Neural cell (in vitro differentiated cells): Measurements from ENCODE around the gene DCDC1.

Source experiments
- EP300 ChIP-seq: fragments of 450-650 bp; conservative IDR thresholded peaks from 2 replicates; pipeline ENCODE4 v1.6.1; 2014; ENCODE audit warnings: antibody characterized with exemption, mild to moderate bottlenecking, moderate library complexity; ENCODE audit not compliant: poor library complexity, severe bottlenecking
- EZH2 ChIP-seq: fragments of 200-600, 300-800 bp; shearing (Covaris generic), sonication (generic); IDR thresholded peaks from 2 replicates; pipeline ENCODE4 v1.6.1; 2014; ENCODE audit warnings: antibody characterized with exemption, low read length, borderline replicate concordance, mild to moderate bottlenecking; ENCODE audit not compliant: insufficient read depth, poor library complexity, severe bottlenecking
- POLR2AphosphoS5 ChIP-seq: IDR thresholded peaks from 2 replicates; pipeline ENCODE4 v1.6.1; 2012
- SMC3 ChIP-seq: fragments of 450-650 bp; conservative IDR thresholded peaks from 2 replicates; pipeline ENCODE4 v1.6.1; 2014; ENCODE audit warnings: antibody characterized with exemption, mild to moderate bottlenecking, moderate library complexity; ENCODE audit not compliant: poor library complexity
- TAF1 ChIP-seq: IDR thresholded peaks from 2 replicates; pipeline ENCODE4 v1.6.1; 2012; ENCODE audit warnings: low read depth
- TF ChIP-seq, protein P1 (sequence below): fragments of 450-650 bp; IDR thresholded peaks from 2 replicates; pipeline ENCODE4 v1.5.1; 2014; ENCODE audit warnings: antibody characterized with exemption, mild to moderate bottlenecking, moderate library complexity; ENCODE audit not compliant: poor library complexity, severe bottlenecking
- TF ChIP-seq, protein P2 (sequence below): IDR thresholded peaks from 2 replicates; pipeline ENCODE4 v1.6.1; 2012; ENCODE audit warnings: borderline replicate concordance

DNA sequence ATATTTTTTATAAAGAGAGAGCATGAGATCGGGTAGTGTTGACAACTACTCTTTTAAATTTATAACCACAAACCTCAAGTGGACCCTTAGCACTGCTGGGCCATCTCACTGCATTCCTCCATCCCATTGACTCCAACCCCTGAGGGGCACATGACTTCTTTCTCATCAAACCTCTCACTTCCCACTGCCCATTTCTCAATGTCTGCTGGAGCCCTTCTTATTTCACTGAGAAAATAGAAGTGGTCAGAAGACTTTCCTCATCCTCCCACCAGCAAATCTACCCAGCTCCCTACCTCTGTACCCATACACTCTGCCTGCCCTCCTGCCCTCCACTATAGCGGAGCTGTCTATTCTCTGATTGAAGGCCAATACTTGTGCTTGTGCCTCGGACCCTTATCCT lies 412.8 kb downstream of the DCDC1 start:
- TF ChIP-seq, protein P1, sequence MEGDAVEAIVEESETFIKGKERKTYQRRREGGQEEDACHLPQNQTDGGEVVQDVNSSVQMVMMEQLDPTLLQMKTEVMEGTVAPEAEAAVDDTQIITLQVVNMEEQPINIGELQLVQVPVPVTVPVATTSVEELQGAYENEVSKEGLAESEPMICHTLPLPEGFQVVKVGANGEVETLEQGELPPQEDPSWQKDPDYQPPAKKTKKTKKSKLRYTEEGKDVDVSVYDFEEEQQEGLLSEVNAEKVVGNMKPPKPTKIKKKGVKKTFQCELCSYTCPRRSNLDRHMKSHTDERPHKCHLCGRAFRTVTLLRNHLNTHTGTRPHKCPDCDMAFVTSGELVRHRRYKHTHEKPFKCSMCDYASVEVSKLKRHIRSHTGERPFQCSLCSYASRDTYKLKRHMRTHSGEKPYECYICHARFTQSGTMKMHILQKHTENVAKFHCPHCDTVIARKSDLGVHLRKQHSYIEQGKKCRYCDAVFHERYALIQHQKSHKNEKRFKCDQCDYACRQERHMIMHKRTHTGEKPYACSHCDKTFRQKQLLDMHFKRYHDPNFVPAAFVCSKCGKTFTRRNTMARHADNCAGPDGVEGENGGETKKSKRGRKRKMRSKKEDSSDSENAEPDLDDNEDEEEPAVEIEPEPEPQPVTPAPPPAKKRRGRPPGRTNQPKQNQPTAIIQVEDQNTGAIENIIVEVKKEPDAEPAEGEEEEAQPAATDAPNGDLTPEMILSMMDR: no peak
- TF ChIP-seq EP300: no peak
- TF ChIP-seq EZH2: no peak
- TF ChIP-seq, protein P2, sequence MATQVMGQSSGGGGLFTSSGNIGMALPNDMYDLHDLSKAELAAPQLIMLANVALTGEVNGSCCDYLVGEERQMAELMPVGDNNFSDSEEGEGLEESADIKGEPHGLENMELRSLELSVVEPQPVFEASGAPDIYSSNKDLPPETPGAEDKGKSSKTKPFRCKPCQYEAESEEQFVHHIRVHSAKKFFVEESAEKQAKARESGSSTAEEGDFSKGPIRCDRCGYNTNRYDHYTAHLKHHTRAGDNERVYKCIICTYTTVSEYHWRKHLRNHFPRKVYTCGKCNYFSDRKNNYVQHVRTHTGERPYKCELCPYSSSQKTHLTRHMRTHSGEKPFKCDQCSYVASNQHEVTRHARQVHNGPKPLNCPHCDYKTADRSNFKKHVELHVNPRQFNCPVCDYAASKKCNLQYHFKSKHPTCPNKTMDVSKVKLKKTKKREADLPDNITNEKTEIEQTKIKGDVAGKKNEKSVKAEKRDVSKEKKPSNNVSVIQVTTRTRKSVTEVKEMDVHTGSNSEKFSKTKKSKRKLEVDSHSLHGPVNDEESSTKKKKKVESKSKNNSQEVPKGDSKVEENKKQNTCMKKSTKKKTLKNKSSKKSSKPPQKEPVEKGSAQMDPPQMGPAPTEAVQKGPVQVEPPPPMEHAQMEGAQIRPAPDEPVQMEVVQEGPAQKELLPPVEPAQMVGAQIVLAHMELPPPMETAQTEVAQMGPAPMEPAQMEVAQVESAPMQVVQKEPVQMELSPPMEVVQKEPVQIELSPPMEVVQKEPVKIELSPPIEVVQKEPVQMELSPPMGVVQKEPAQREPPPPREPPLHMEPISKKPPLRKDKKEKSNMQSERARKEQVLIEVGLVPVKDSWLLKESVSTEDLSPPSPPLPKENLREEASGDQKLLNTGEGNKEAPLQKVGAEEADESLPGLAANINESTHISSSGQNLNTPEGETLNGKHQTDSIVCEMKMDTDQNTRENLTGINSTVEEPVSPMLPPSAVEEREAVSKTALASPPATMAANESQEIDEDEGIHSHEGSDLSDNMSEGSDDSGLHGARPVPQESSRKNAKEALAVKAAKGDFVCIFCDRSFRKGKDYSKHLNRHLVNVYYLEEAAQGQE: no peak
- no peak for TF ChIP-seq POLR2AphosphoS5
- TF ChIP-seq SMC3: no peak
- TF ChIP-seq TAF1: no peak
